HepG2 (cell line): Measurements from ENCODE around the gene DNAL4. TPM values are rescaled to one million over a fixed set of nuclear protein-coding genes. Genes with fewer than 3 reads are reported as not detected.

Experiments used
- ARNT ChIP-seq: fragments of 450-650 bp; IDR thresholded peaks from 2 replicates; pipeline ENCODE4 v1.6.1; 2017
- BRF2 ChIP-seq: sonication (generic); formaldehyde crosslinking; IDR thresholded peaks from 2 replicates; pipeline ENCODE4 v1.8.1; 2022; ENCODE audit warnings: mild to moderate bottlenecking, missing genetic modification reagents
- HOMEZ ChIP-seq: IDR thresholded peaks from 2 replicates; pipeline ENCODE4 v1.6.1; 2016; ENCODE audit warnings: low read depth
- NBN ChIP-seq: fragments of 450-650 bp; conservative IDR thresholded peaks from 2 replicates; pipeline ENCODE4 v1.6.1; 2017
- NFAT5 ChIP-seq: sonication (generic); formaldehyde crosslinking; IDR thresholded peaks from 2 replicates; pipeline ENCODE4 v1.4.0; 2020; ENCODE audit warnings: missing genetic modification reagents
- NFE2 ChIP-seq: sonication (generic); formaldehyde crosslinking; IDR thresholded peaks from 2 replicates; pipeline ENCODE4 v1.4.0; 2020; ENCODE audit warnings: missing genetic modification reagents
- NFKBIZ ChIP-seq: IDR thresholded peaks from 2 replicates; pipeline ENCODE4 v1.6.1; 2018; ENCODE audit warnings: missing genetic modification reagents, missing compliant biosample characterization
- PHF20 ChIP-seq: sonication (generic); formaldehyde crosslinking; IDR thresholded peaks from 2 replicates; pipeline ENCODE4 v1.5.0; 2020; ENCODE audit warnings: mild to moderate bottlenecking, missing genetic modification reagents
- PPARG ChIP-seq: conservative IDR thresholded peaks from 2 replicates; pipeline ENCODE4 v1.6.1; 2016; ENCODE audit warnings: missing biosample characterization, missing genetic modification reagents
- PTBP1 ChIP-seq: fragments of 200-400 bp; formaldehyde crosslinking; IDR thresholded peaks from 2 replicates; pipeline ENCODE4 v1.6.1; 2018; ENCODE audit warnings: low read length, low read depth; ENCODE audit not compliant: poor library complexity, severe bottlenecking
- SKIL ChIP-seq: sonication (generic); formaldehyde crosslinking; IDR thresholded peaks from 2 replicates; pipeline ENCODE4 v1.8.0; 2022; ENCODE audit warnings: missing genetic modification reagents, mild to moderate bottlenecking, moderate library complexity, borderline replicate concordance
- STAG1 ChIP-seq: sonication (generic); formaldehyde crosslinking; IDR thresholded peaks from 2 replicates; pipeline ENCODE4 v1.4.0; 2020; ENCODE audit warnings: missing genetic modification reagents
- TBP ChIP-seq: sonication (generic); formaldehyde crosslinking; IDR thresholded peaks from 2 replicates; pipeline ENCODE4 v1.5.0; 2020; ENCODE audit warnings: missing genetic modification reagents
- YEATS4 ChIP-seq: sonication (generic); formaldehyde crosslinking; IDR thresholded peaks from 2 replicates; pipeline ENCODE4 v1.4.0; 2020; ENCODE audit warnings: missing genetic modification reagents, borderline replicate concordance
- ZNF12 ChIP-seq: sonication (generic); formaldehyde crosslinking; IDR thresholded peaks from 2 replicates; pipeline ENCODE4 v1.5.0; 2020; ENCODE audit warnings: missing genetic modification reagents
- ZNF263 ChIP-seq: sonication (generic); formaldehyde crosslinking; IDR thresholded peaks from 2 replicates; pipeline ENCODE4 v1.4.0; 2020; ENCODE audit warnings: missing genetic modification reagents
- ZNF343 ChIP-seq: sonication (generic); formaldehyde crosslinking; IDR thresholded peaks from 2 replicates; pipeline ENCODE4 v1.4.0; 2020; ENCODE audit warnings: mild to moderate bottlenecking, missing genetic modification reagents
- ZNF512 ChIP-seq: sonication (generic); formaldehyde crosslinking; IDR thresholded peaks from 2 replicates; pipeline ENCODE4 v1.4.0; 2020; ENCODE audit warnings: mild to moderate bottlenecking, missing genetic modification reagents
- ZNF639 ChIP-seq: conservative IDR thresholded peaks from 2 replicates; pipeline ENCODE4 v1.6.1; 2018; ENCODE audit warnings: missing genetic modification reagents
- polyA plus RNA-seq, 8 experiments: library from polyadenylated mRNA; depleted of rRNA in 3 of 8; stranded (reverse) in 7 of 8; unstranded in 1 of 8; fragments of >200 nt; fragmentation: Illumina TruSeq in 4 of 8; extraction: Trizol in 4 of 8; gene quantifications; 2 replicates each; pipeline versions ENCODE4 v1.2.1 to v1.2.3, GENCODE V29; 2011 to 2016; ENCODE audit warnings: low read depth in 4 of 8, missing spikeins in 1 of 8, mixed read lengths in 1 of 8; ENCODE audit not compliant: insufficient read depth in 1 of 8
- total RNA-seq, 5 experiments: library from RNA; depleted of rRNA; stranded (reverse); fragments of >200 nt; fragmentation: Illumina TruSeq; extraction: Trizol; gene quantifications; 2 replicates each; pipeline ENCODE4 v1.2.3, GENCODE V29; 2016; ENCODE audit warnings: low read depth in 1 of 5

Gene DNAL4
- total and polyA plus RNA-seq, 2 of the 13 experiments (the other 11 are each of a cell fraction or from before 2014, with no cell fraction given), result 8.0 to 10.7 TPM

- TF ChIP-seq STAG1 (CRISPR knock-in tag) (peak; percentile 19), BRF2 (CRISPR knock-in tag) (no peak), YEATS4 (peak; percentile 76), SKIL (no peak), PTBP1 (no peak), TBP (no peak), ZNF639 (no peak), ZNF12 (CRISPR knock-in tag) (no peak), NFKBIZ (CRISPR knock-in tag) (no peak), PPARG (no peak), NFE2 (no peak), HOMEZ (CRISPR knock-in tag) (no peak), ZNF263 (CRISPR knock-in tag) (no peak), PHF20 (CRISPR knock-in tag) (peak; percentile 40; the same call in 1 of the 2 replicates), ZNF343 (CRISPR knock-in tag) (no peak), ZNF512 (CRISPR knock-in tag) (no peak), NBN (no peak), ARNT (no peak), NFAT5 (CRISPR knock-in tag) (no peak)
Observed at GRCh38 chr22:38843201-38843656, 49.3 kb upstream of the DNAL4 start (continued).
